ENCODE data around the gene GLI3.

Gene GLI3

DNA sequence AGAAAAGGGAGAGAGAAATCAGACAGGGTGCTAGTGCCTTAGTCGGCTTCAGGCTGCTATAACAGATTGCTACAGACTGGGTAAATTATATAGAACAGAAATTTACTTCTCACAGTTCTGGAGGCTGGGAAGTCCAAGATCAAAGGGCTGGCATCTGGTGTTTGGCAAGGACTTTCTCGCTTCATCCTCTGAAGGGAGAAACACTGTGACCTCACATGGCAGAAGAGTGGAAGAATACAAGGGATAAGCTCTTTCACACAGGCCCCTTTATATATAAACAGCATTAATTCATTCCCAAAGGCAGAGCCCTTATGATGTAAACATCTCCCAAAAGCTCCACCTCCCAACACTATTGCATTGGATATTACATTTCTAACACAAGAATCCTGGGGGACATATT lies 298.6 kb downstream of the GLI3 start:
- no peak for DNase-seq (ENCODE audit: extremely low read depth in 1 of 2, low read depth in 1 of 2)

DNA sequence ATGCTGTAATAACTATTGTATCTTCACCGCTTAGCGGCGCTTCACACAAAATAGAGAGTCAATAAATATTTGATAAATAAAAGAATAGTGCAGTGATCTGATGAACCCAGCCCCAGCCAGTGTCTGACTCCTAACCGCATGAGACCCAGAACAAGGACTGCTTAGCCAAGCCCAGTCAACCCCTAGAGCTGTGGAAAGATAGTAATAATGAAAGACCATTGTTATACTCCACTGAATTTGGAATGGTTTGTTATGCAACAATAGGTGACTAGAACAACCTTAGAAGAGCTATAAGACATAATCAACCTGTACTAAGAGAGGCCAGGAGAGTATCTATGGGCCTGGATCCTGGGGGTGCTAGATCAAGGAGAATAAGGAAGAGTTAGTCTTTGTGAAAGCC lies 303.6 kb downstream of the GLI3 start:
- no peak for DNase-seq (ENCODE audit: extremely low read depth in 1 of 2, low read depth in 1 of 2)

DNA sequence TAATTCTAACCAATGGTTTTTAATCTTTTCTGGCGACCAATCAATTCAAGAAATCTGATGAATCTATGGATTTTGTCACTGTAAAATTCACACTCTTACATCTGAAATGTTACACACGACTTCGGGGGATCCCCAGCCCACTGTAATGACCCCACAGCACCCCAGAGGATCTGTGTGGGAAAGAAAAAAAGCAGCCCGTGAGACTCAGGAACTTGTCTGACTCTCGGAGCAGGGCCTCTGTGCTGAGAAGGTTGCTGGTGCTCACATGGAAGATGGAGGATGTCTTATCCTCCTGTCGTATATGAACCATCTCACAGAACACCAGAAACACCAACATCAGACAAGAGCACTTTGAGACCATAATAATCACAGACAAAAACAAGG lies 305.8 kb downstream of the GLI3 start:
- DNase-seq (ENCODE audit: extremely low read depth in 1 of 2, low read depth in 1 of 2): no peak

DNA sequence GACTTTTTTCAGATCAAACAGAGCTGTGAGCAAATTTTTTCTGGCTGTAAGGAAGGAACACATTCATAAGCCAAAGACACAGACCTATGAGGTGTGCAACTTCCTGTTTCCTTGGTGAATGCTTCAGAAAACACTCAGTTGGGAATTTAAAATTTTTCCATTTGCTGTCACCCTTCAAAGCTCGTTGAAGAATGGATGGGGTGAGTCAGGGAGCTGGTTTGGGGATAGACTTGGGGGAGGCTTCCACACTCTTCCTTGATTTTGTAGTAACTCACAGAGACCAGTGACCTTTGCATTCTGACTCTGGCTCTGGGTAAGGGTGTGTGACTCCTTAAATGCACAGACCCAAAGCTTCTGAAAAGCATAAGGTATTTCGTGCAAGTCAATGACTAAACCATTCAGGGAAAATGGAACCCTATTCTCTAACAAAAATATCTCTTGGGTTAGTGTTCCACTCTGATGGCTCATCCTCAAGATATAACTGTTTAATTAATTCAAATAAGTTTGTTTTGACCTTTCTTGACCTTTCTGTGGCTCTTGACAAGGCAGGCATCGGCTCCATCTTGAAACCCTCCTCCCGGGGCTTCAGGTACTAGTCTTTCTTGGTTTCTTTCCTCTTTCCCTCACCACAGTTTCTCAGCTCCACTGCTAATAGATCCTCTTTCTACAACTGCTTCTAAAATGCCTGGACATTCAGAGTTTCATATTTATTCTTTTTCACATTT lies 306.3 kb downstream of the GLI3 start:
- DNase-seq (ENCODE audit: extremely low read depth in 1 of 2, low read depth in 1 of 2): no peak

DNA sequence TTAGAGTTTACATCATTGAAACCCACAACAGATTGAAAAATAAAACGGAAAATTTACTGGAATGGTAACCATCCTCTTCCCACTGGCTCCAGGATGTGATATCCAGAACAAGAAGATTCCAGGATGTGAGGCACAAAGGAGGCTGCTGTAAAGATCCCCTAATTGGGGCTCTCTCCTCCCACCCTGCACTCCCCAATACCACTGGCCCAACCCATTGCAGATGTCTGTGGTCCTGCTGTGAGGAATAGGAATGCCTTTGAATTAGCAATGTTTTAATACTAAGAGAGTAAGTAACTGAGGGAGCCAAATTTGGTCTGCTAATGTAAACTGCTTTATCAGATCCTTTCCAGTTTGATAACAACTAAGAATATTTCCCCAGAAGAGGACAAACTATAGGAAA lies 308.2 kb downstream of the GLI3 start:
- no peak for DNase-seq (ENCODE audit: extremely low read depth in 1 of 2, low read depth in 1 of 2)

DNA sequence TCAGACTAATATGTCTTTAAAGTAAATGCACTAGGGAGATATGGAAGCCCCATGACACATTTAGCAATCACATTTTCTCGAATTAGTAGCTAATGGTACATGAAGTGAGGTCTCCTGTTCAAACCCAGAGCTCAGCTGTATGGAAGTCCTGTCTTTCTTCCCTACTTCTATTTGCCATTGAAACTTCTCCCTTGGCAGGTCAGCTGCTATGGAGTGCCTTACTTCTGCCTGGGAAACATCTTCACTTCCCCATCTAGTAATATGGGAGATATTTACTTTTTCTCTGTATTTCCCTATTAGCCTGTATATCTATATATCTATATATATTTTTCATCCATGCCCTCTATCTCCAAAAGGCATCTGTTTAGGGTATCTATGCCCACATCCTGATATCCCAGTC lies 308.8 kb downstream of the GLI3 start:
- DNase-seq (ENCODE audit: extremely low read depth in 1 of 2, low read depth in 1 of 2): no peak

DNA sequence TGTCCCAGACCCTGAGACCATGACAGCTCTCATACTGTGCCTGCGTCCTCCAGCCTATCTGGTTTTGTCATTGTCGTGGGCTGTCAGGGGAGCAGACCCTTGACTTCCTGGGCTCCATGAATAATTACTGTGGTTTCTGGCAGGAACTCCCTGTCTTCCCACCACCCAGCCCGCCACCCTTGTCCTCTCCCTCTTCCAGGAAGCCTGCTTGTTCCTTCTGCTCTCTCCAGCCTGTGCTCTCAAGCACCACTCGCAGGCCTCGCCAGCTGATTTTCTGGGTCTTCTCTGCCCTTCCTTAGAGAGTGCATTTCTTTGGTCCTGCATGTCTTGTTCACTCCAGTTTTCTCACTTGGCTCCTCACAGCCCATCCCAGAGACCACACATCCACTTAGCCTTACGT lies 309.6 kb downstream of the GLI3 start:
- DNase-seq (ENCODE audit: extremely low read depth in 1 of 2, low read depth in 1 of 2): no peak

DNA sequence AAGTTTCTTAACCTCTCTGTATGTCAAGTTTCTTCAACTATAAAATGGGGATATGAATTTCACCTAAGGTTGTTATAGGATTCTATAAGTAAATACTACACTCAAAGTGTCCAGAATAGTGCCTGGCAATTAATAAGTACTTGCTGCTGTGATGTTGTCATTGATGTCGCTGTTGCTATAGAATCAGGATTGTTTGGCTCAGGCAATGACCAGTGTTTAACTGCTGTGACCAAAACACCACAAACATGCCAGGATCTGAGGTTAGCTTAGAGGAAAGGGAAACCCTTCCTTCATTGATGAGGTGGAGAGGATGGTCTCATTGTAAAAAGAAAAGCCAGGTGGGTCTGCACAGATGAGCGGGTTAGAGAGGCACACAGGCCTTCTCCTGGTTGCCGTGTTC lies 311.1 kb downstream of the GLI3 start:
- no peak for DNase-seq (ENCODE audit: extremely low read depth in 1 of 2, low read depth in 1 of 2)

DNA sequence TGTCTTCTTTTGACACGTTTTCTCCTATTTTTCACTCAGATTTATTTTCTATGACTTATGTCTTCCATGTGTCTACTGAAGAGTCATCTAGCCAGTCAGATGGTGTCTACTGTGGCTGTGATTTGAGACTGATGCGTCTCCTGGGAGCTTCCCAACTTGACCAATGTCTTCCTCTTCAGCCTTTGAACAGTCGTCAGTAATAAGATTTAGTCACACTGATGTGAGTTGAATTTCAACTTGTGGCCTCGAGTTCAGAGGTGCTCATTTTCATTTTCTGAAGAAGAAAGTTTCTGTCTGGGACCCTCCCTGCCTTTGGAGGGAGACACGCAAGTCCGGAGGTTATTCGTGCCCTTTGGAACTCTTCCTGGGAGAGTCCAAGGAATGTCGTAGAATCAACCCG lies 312.2 kb downstream of the GLI3 start:
- DNase-seq (ENCODE audit: extremely low read depth in 1 of 2, low read depth in 1 of 2): no peak

DNA sequence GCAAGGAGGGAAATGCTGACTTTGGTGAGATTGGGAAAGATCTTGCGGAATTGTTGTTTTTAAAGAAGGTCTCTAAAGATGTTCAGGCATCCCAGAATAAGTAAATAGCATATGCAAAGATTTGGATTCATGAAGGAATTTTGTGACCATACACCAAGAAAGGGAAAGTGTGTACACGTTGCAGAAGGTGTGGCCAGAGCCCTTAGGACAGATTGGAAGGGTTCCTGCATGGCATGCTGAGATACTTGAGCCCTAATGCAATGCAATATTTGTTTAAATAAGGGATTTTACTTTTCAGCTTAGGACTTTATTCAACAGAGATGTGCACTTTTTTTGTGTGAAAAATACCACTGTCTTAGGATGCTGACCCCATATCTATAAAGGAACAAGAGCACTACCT lies 314.6 kb downstream of the GLI3 start:
- DNase-seq (ENCODE audit: extremely low read depth in 1 of 2, low read depth in 1 of 2): no peak

DNA sequence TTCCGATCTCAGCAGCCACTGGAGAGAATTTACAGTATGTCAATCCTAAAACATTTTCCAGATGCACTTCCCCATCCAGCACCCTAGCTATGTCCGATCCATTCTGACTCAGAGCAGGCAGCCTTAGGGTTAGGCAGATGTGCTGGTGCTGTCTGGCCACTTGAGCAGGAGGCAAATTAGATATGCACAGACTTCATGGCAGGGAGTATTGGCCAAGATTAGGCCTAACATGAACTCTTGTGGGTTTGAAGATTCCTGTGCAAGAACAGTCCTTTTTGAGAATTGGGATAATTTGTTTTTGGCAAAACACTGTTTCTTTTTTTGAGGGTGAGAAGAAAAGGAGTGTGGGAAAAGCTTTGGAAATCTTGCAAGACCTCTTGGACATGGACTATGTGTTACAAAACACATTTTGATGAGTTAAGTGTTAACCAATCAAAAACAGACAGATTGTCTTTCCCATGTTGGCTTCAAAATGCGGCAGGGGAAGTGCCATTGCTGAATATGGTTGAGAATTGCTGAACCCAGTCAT lies 315.5 kb downstream of the GLI3 start:
- DNase-seq (ENCODE audit: extremely low read depth in 1 of 2, low read depth in 1 of 2): no peak

DNA sequence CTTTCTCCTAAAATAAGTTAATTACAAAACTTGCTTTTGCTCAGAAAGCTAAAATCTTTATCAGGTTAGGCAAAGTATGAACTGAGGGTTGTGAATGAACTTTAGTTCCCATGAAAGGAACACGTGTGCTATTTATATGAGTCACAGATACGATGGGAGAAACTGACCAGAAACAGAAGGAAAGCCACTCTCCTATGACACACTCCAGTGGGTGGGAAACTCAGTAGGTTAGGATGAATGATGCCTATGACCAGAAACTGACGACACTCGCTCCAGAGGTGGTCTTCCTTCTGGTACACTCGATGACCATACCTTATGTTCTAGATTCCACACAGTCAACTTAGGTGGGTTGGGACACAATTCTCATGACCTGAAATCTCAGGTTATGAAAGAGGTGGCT lies 318.4 kb downstream of the GLI3 start:
- no peak for DNase-seq (ENCODE audit: extremely low read depth in 1 of 2, low read depth in 1 of 2)

DNA sequence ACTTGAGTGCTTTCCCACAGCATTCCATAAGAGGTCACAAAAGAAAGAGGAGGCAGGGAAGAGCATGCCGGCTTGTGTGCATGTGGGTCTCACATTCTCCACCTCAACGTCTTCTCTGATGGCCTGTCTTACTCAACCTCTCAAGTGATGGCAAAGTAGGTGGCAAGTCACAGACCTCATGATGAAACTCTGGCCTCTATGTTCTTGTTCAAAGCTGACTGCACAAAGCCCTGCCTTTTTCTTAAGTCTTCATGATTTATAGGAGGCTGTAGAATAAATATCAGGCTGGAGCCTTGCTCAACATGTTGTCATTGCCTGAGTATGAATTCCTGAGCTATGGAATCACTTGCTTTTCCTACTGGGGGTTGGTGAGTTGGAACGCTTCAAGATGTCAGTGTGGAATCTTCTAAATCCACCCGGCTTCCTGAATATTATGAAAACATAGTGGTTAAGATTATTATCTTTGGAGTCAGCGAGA lies 320.5 kb downstream of the GLI3 start:
- no peak for DNase-seq (ENCODE audit: extremely low read depth in 1 of 2, low read depth in 1 of 2)

DNA sequence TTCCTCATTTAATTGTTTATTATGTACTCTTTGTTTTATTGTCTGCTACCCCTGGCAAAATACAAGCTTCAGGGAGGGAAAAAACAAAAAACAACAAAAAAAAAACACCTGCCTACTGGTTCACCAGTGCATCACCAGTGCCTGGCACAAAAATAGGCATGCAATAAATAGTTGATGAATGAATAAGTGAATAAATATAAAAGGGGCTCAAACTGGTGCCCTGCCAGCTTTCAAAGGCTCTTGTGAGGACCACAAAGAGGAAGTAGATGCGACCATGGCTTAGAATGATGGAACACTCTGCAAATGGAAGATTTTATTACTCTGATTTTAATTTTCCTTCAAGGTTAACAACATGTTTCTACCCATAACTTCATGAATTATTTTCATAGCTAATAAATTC lies 321.1 kb downstream of the GLI3 start:
- DNase-seq (ENCODE audit: extremely low read depth in 1 of 2, low read depth in 1 of 2): no peak

DNA sequence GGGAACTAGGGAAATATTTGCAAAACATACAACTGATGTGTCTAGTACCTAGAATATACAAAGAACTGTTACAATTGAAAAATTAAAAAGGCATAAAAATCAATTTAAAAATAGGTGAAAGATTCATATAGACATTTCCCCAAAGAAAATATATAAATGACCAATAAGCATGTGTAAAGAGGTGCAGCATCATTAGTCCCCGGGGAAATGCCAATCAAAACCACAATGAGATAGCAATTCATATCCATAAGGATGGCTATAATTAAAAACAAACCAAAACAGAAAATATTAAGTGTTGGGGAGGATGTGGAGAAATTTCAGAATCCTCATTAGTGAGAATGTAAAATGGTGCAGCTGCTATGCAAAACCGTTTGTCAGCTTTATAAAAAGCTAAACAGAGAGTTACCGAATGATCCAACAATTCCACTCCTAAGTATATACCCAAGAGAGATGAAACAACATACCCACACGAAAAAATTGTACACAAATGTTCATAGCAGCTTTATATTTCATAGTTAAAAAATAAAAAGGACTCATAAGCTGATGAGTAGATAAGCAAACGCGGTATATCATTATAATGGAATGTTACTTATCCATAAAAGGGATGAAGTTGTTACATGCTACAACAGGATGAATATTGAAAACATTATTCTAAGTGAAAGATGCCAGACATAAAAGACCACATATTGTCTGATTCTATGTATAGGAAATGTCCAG lies 324.0 kb downstream of the GLI3 start:
- DNase-seq (ENCODE audit: extremely low read depth in 1 of 2, low read depth in 1 of 2): no peak

DNA sequence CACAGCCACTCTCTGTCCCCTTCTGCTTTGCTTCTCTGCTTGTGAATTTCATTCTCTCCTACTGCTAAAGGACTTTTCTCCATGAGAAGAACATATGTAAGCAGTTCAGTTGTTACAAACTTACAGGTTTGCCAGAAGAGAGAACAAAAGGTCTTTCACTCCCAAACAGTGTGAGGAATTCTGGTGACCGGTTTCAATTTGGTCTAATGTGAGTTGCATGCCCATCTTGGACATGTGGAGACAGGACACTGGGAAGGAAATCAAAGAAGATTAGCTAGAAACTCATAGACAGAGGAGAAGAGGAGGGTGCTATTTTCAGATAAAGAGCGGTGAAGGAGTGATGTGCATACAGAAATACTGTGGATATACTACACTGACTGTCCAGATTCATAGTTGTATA lies 324.6 kb downstream of the GLI3 start:
- no peak for DNase-seq (ENCODE audit: extremely low read depth in 1 of 2, low read depth in 1 of 2)

DNA sequence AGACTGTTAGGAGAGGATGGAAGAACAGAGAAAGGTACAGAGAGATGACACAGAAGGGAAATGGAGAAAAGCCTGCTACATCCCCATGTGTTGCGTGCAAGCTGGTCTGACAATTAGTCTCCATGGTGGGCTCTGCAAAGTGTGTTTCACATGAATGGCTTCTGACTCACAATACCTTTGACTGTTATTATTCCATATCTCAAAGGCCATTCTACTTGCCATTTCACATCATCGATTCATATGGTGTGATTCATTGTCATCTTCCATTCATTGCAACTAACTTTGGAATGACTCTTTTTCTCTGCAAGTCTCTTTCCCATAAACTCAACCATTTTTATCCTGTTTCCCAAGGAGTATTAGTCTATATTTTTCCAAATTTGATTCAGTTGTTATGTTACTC lies 325.2 kb downstream of the GLI3 start:
- DNase-seq (ENCODE audit: extremely low read depth in 1 of 2, low read depth in 1 of 2): no peak

Measured in activated CD8-positive, alpha-beta memory T cell treated with anti-CD3 and anti-CD28 coated beads for 1 hour (primary cell).